HTERT RPE-1 (cell line): ENCODE results near the gene LMO1.

ENCODE experiments used
- in situ Hi-C: fragments of 300-500 bp; cut with MboI; formaldehyde crosslinking; loops from 4 replicates; pipeline ENCODE4 v1.14.3; 2020; ENCODE audit warnings: low sequenced_read_pairs

Gene LMO1

GRCh38 chr11:8177136-8177535, 86.5 kb downstream of the LMO1 start:
- in situ Hi-C loops = no loop called here
